Measurements from ENCODE around the gene ATG16L1. TPM values are rescaled to one million over a fixed set of nuclear protein-coding genes. Genes with fewer than 3 reads are reported as not detected.

Gene ATG16L1
- polyA plus RNA-seq = 67.6 and 100 TPM in 2 replicates
- polyA minus RNA-seq = 57.5 and 61.7 TPM in 2 replicates

DNA sequence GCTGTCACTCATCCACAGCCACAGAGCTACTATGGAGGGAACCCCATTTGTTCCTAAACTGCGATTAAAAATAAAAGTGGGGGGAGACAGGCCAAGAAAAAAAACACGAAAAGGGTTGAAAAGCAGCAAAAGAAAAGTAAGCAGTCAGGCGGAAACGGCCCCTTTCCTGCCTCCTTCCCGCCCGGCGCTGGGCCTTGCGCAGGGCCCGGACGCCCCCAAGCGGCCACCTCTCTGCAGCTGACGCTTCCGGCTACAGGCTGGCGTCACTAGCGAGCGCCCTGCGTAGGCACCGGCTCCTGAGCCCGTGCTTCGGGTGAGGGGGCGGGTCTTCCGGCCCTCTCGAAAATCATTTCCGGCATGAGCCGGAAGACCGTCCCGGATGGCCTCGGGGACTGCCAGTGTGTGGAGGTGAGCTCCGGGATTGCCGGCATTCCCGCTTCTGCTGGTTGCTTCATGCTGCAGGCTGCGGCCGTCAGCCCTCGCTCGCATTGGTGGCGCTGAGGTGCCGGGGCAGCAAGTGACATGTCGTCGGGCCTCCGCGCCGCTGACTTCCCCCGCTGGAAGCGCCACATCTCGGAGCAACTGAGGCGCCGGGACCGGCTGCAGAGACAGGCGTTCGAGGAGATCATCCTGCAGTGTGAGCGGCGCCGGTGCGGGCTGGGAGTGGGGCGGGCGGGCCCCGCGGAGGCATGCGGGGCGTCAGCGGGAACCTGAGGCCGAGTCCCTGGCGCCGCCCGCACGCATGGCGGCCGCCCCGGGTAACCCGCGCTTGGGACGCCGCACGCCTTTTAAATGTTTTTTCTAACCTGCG lies at the start of gene ATG16L1:
Gene ATG16L1, plus strand, starts transcription at position 368 of the 811 bp plus-strand sequence. Its CDS starts 155 bp downstream, at position 523.
- H2AFZ ChIP-seq (ENCODE audit: low read depth, low read length) = peak within 1 kb of the TSS; percentile 87

DNA sequence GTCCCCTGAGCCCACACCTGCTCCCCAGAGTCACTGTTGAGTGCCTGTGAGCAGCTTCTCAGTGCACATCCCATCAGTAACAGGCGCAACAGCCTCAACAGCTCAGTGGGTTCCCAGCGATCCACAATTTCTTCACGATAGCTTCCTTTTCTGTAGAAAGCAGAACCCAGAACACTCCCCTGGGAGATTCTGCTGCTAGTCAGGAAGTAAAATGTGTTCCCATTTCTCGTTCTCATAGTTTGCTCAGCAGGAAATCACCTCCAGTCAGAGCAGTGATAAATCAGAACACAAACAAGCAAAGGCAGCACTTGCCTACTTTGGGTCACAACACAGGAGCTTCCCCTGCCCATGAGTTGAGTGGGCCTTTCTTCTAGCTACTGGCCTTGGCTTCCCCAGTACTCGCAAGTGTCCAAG lies 48.9 kb upstream of the ATG16L1 start:
- no peaks in the 10 kb centered on the region for H3K36me3 ChIP-seq (ENCODE audit: insufficient read depth, low read length)
- H3K9ac ChIP-seq (ENCODE audit: low read length) = no peak overlapping the region
- TF ChIP-seq SMC3 (conservative IDR thresholded peaks at IDR 0.05; ENCODE audit: poor library complexity) (no peak), EZH2 (IDR thresholded peaks at IDR 0.05; ENCODE audit: borderline replicate concordance, insufficient read depth, low read length, poor library complexity, severe bottlenecking) (no peak), EP300 (conservative IDR thresholded peaks at IDR 0.05; ENCODE audit: poor library complexity, severe bottlenecking) (no peak)
- TF ChIP-seq, protein P1, sequence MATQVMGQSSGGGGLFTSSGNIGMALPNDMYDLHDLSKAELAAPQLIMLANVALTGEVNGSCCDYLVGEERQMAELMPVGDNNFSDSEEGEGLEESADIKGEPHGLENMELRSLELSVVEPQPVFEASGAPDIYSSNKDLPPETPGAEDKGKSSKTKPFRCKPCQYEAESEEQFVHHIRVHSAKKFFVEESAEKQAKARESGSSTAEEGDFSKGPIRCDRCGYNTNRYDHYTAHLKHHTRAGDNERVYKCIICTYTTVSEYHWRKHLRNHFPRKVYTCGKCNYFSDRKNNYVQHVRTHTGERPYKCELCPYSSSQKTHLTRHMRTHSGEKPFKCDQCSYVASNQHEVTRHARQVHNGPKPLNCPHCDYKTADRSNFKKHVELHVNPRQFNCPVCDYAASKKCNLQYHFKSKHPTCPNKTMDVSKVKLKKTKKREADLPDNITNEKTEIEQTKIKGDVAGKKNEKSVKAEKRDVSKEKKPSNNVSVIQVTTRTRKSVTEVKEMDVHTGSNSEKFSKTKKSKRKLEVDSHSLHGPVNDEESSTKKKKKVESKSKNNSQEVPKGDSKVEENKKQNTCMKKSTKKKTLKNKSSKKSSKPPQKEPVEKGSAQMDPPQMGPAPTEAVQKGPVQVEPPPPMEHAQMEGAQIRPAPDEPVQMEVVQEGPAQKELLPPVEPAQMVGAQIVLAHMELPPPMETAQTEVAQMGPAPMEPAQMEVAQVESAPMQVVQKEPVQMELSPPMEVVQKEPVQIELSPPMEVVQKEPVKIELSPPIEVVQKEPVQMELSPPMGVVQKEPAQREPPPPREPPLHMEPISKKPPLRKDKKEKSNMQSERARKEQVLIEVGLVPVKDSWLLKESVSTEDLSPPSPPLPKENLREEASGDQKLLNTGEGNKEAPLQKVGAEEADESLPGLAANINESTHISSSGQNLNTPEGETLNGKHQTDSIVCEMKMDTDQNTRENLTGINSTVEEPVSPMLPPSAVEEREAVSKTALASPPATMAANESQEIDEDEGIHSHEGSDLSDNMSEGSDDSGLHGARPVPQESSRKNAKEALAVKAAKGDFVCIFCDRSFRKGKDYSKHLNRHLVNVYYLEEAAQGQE (IDR thresholded peaks at IDR 0.05; ENCODE audit: borderline replicate concordance) = no peak
- no peaks in the 10 kb centered on the region for H3K27me3 ChIP-seq (ENCODE audit: insufficient read depth, low read depth, low read length)
- H3K9me3 ChIP-seq (ENCODE audit: low read length) = peaks cover 5% of the 10 kb centered on the region
- no peak overlapping the region for H3K4me2 ChIP-seq (ENCODE audit: low read length)
- no peak overlapping the region for H3K27ac ChIP-seq (ENCODE audit: low read length)
- no peaks in the 10 kb centered on the region for H3F3A ChIP-seq (ENCODE audit: insufficient read depth, low read length, poor library complexity, severe bottlenecking)
- H3K79me2 ChIP-seq (replicated peaks; ENCODE audit: insufficient read depth, low read length) = no peaks in the 10 kb centered on the region
- no peak overlapping the region for H3K4me3 ChIP-seq (ENCODE audit: low read length)
- H2AFZ ChIP-seq (ENCODE audit: low read depth, low read length) = no peak overlapping the region
- H3K9me2 ChIP-seq (ENCODE audit: insufficient read depth, low read length) = no peaks in the 10 kb centered on the region
- H4K20me1 ChIP-seq (ENCODE audit: insufficient read depth) = no peaks in the 10 kb centered on the region

More for the DNA sequence above, at the start of gene ATG16L1:
- Histone ChIP-seq H4K20me1 (ENCODE audit: insufficient read depth) (no peaks in the 10 kb centered on the region), H3K4me2 (ENCODE audit: low read length) (peak within 1 kb of the TSS; percentile 91), H3K4me3 (ENCODE audit: low read length) (peak within 1 kb of the TSS; percentile 94), H3K79me2 (replicated peaks; ENCODE audit: insufficient read depth, low read length) (peaks cover 6% of the 10 kb centered on the region), H3K27me3 (ENCODE audit: insufficient read depth, low read depth, low read length) (no peaks in the 10 kb centered on the region), H3K27ac (ENCODE audit: low read length) (peak within 1 kb of the TSS; percentile 75), H3K9ac (ENCODE audit: low read length) (peak within 1 kb of the TSS; percentile 78), H3K36me3 (ENCODE audit: insufficient read depth, low read length) (no peaks in the 10 kb centered on the region), H3F3A (ENCODE audit: insufficient read depth, low read length, poor library complexity, severe bottlenecking) (no peaks in the 10 kb centered on the region), H3K9me2 (ENCODE audit: insufficient read depth, low read length) (no peaks in the 10 kb centered on the region), H3K9me3 (ENCODE audit: low read length) (no peaks in the 10 kb centered on the region)
- peak; percentile 91 for TF ChIP-seq POLR2AphosphoS5 (IDR thresholded peaks at IDR 0.05)
- TF ChIP-seq EP300 (conservative IDR thresholded peaks at IDR 0.05; ENCODE audit: poor library complexity, severe bottlenecking) = peak; percentile 62
- peak; percentile 98 for TF ChIP-seq SMC3 (conservative IDR thresholded peaks at IDR 0.05; ENCODE audit: poor library complexity)
- TF ChIP-seq TAF1 (IDR thresholded peaks at IDR 0.05; ENCODE audit: low read depth) = peak; percentile 57
- peak; percentile 96 for TF ChIP-seq MXI1 (conservative IDR thresholded peaks at IDR 0.05; ENCODE audit: poor library complexity, severe bottlenecking)
- TF ChIP-seq, protein P1 (IDR thresholded peaks at IDR 0.05; ENCODE audit: borderline replicate concordance) = peak; percentile 44
- TF ChIP-seq, protein P2, sequence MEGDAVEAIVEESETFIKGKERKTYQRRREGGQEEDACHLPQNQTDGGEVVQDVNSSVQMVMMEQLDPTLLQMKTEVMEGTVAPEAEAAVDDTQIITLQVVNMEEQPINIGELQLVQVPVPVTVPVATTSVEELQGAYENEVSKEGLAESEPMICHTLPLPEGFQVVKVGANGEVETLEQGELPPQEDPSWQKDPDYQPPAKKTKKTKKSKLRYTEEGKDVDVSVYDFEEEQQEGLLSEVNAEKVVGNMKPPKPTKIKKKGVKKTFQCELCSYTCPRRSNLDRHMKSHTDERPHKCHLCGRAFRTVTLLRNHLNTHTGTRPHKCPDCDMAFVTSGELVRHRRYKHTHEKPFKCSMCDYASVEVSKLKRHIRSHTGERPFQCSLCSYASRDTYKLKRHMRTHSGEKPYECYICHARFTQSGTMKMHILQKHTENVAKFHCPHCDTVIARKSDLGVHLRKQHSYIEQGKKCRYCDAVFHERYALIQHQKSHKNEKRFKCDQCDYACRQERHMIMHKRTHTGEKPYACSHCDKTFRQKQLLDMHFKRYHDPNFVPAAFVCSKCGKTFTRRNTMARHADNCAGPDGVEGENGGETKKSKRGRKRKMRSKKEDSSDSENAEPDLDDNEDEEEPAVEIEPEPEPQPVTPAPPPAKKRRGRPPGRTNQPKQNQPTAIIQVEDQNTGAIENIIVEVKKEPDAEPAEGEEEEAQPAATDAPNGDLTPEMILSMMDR (IDR thresholded peaks at IDR 0.05; ENCODE audit: poor library complexity, severe bottlenecking) = peak; percentile 100
- peak; percentile 100 for TF ChIP-seq RAD21 (conservative IDR thresholded peaks at IDR 0.05)
- TF ChIP-seq EZH2 (IDR thresholded peaks at IDR 0.05; ENCODE audit: borderline replicate concordance, insufficient read depth, low read length, poor library complexity, severe bottlenecking) = no peak
